Brain microvascular endothelial cell (primary cell): ENCODE results near the gene PRDM5.

Source experiments
- DNase-seq: peaks from one replicate; pipeline ENCODE4 v3.0.0-alpha.2; 2020
- H3K27ac ChIP-seq: fragments of 250-450 bp; sonication (Bioruptor Pico); 2 replicates; pipeline ENCODE4 v1.5.1; 2020; ENCODE audit warnings: mild to moderate bottlenecking, moderate library complexity
- H3K27me3 ChIP-seq: fragments of 250-450 bp; sonication (Bioruptor Pico); replicated peaks from 2 replicates; pipeline ENCODE4 v1.5.1; 2020; ENCODE audit warnings: mild to moderate bottlenecking
- H3K36me3 ChIP-seq: fragments of 250-450 bp; sonication (Bioruptor Pico); replicated peaks from 2 replicates; pipeline ENCODE4 v1.5.1; 2020; ENCODE audit warnings: mild to moderate bottlenecking
- H3K4me3 ChIP-seq: 2 replicates; pipeline ENCODE4 v1.5.1; 2011; ENCODE audit warnings: low read depth, mild to moderate bottlenecking, control low read depth, low read length, moderate library complexity
- in situ Hi-C: cut with HindIII; loops from 2 replicates; pipeline ENCODE4 v1.10.0; 2017; ENCODE audit warnings: low sequenced_read_pairs, low pct_ligation_motif_present
- TF ChIP-seq, protein P1 (sequence below): IDR thresholded peaks from 2 replicates; pipeline ENCODE4 v1.5.1; 2011; ENCODE audit warnings: low read depth, mild to moderate bottlenecking, moderate library complexity, low read length, control low read depth, inconsistent platforms; ENCODE audit errors: missing control alignments

Gene PRDM5

GRCh38 chr4:120902925-120903324 is 19.6 kb downstream of the PRDM5 start:
- no peaks in the 10 kb centered on the region for H3K36me3 ChIP-seq
- TF ChIP-seq, protein P1, sequence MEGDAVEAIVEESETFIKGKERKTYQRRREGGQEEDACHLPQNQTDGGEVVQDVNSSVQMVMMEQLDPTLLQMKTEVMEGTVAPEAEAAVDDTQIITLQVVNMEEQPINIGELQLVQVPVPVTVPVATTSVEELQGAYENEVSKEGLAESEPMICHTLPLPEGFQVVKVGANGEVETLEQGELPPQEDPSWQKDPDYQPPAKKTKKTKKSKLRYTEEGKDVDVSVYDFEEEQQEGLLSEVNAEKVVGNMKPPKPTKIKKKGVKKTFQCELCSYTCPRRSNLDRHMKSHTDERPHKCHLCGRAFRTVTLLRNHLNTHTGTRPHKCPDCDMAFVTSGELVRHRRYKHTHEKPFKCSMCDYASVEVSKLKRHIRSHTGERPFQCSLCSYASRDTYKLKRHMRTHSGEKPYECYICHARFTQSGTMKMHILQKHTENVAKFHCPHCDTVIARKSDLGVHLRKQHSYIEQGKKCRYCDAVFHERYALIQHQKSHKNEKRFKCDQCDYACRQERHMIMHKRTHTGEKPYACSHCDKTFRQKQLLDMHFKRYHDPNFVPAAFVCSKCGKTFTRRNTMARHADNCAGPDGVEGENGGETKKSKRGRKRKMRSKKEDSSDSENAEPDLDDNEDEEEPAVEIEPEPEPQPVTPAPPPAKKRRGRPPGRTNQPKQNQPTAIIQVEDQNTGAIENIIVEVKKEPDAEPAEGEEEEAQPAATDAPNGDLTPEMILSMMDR = no peak
- no peak for DNase-seq
- in situ Hi-C loops = no loop called here
- H3K4me3 ChIP-seq = no peak overlapping the region
- no peak overlapping the region for H3K27ac ChIP-seq
- H3K27me3 ChIP-seq = no peaks in the 10 kb centered on the region

- TF ChIP-seq, protein P1 = no peak
- Histone ChIP-seq H3K27me3 (no peaks in the 10 kb centered on the region), H3K27ac (no peak overlapping the region), H3K36me3 (no peaks in the 10 kb centered on the region), H3K4me3 (no peak overlapping the region)
- in situ Hi-C loops = no loop called here
- no peak for DNase-seq
Observed at GRCh38 chr4:120901731-120902130, 20.8 kb downstream of the PRDM5 start.

GRCh38 chr4:120897981-120898719 is 24.4 kb downstream of the PRDM5 start:
- no peaks in the 10 kb centered on the region for H3K27me3 ChIP-seq
- in situ Hi-C loops = no loop called here
- no peak overlapping the region for H3K4me3 ChIP-seq
- no peak overlapping the region for H3K27ac ChIP-seq
- TF ChIP-seq, protein P1 = no peak
- no peaks in the 10 kb centered on the region for H3K36me3 ChIP-seq
- DNase-seq = no peak

- in situ Hi-C loops = no loop called here
- Histone ChIP-seq H3K27ac (no peak overlapping the region), H3K36me3 (no peaks in the 10 kb centered on the region), H3K4me3 (no peak overlapping the region), H3K27me3 (no peaks in the 10 kb centered on the region)
- DNase-seq = no peak
- TF ChIP-seq, protein P1 = no peak
Observed at GRCh38 chr4:120895554-120895953, 27.0 kb downstream of the PRDM5 start.

DNA sequence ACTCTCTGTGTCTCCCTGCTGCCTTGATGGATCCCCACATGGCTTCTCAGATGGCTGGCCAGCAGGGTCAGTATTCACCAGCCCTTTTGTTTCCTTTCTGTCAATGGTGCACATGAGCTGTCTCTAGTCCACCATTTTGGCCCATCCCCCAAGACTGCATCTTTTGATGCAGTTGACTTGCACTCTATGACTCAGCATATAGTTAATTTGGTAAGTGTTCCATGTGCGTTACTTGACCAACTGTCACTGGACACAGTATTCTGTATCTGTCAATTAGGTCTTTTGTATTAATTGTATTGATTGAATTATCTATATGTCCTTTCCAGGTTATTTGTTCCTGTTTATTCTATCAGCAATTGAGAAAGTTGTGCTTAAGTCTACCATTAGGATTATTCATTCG is 29.2 kb downstream of the PRDM5 start:
- TF ChIP-seq, protein P1 = no peak
- Histone ChIP-seq H3K27ac (no peak overlapping the region), H3K36me3 (no peaks in the 10 kb centered on the region), H3K4me3 (no peak overlapping the region), H3K27me3 (no peaks in the 10 kb centered on the region)
- no peak for DNase-seq
- in situ Hi-C loops = no loop called here

- Histone ChIP-seq H3K36me3 (no peaks in the 10 kb centered on the region), H3K27me3 (no peaks in the 10 kb centered on the region), H3K4me3 (no peak overlapping the region), H3K27ac (no peak overlapping the region)
- DNase-seq = no peak
- TF ChIP-seq, protein P1 = no peak
- in situ Hi-C loops = no loop called here
Observed at GRCh38 chr4:120886191-120886590, 36.3 kb downstream of the PRDM5 start.
